ENCODE data around the gene STEEP1.
"Not testable (repeated sequence)": the region's sequence is repeated elsewhere in the genome, so short reads cannot be mapped to it uniquely, and the experiment has no call there.

STEEP1 gene

DNA sequence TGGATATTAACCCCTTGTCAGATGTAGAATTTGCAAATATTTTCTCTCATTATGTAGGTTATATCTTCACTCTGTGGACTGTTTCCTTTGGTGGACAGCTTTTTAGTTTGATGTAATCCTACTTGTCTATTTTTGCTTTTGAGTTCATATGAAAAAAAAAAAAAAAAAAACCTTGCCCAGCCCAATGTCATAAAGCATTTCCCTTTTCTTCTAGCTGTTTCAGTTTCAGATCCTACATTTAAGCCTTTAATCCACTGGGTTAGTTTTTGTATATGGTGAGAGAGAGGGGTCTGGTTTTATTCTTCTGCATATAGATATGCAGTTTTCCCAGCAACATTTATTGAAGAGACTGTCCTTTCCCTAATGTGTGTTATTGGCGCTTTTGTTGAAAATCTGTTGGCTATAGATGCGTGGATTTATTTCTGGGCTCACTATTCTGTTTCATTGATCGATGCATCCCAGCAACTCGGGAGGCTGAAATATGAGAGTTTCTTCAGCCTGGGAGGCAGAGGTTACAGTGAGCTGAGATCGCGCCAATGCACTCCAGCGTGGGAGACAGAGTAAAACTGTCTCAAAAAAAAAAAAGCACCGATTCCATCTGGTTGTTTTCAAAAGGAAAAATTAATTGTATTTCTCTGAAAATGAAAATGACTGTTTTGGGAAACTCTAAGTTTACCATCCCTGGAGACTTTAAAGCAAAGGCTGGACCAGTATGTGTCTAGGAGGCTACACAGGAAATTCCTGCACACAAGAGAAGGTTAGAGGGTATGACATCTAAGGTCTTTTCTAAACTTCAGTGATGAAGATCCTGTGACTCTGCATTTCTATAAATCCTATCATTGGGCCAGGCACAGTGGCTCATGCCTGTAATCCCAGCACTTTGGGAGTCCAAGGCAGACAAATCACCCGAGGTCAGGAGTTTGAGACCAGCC, 35.6 kb downstream of the STEEP1 start:
- DNase-seq: no peak

GRCh38 chrX:119523664-119524184, 41.5 kb downstream of the STEEP1 start:
- DNase-seq: no peak

DNA sequence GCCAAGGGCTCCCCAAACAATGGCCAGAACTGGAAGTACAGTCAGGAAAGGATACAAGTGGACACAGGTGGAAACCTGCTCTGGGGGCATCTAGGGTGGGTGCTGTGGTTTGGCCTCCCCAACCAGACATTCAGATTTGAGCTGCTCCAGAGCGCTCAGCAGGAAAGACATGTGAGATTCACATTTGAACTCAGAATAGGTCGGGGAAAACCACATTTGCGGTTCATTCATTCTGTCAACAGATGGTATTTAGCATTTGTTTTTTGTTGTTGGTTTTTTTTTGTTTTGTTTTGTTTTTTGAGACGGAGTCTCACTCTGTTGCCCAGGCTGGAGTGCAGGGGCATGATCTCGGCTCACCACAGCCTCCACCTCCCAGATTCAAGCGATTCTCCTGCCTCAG, 44.0 kb downstream of the STEEP1 start:
- no peak for DNase-seq

- DNase-seq: no peak
Measured at GRCh38 chrX:119518371-119518770, 46.8 kb downstream of the STEEP1 start.

DNA sequence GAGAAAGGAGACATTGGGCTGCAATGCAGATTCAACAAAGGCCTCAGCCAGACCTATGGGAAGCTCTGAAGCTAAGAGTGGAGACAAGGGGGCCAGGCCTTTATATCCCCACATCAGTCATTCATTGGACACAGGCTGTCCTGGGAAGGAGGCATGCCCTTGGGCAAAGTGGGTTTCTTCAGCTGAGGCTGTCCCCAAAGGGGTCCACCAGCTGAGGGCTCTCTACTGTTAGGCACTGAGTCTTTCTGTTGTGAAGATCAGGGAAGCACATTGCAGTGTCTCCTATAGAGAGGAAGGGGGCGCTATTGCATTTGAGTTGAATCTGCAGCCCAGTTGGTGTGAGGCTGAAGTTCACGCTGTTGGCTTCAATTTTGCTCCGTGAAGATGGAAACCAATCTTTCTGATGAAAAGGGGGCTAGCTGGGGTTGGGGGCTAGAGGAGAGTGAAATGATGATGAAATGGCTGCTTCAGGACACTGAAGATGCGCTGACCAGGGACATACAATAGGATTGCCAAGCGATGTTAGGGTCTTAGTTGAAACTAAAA, 49.0 kb downstream of the STEEP1 start:
- DNase-seq: peak in 2 of 4 experiments; percentile 0 to 1

GRCh38 chrX:119512146-119512800, 52.9 kb downstream of the STEEP1 start:
- DNase-seq: no peak

- DNase-seq: no peak
Measured at GRCh38 chrX:119507206-119507605, 58.0 kb downstream of the STEEP1 start.

GRCh38 chrX:119505945-119506344, 59.3 kb downstream of the STEEP1 start:
- no peak for DNase-seq

DNA sequence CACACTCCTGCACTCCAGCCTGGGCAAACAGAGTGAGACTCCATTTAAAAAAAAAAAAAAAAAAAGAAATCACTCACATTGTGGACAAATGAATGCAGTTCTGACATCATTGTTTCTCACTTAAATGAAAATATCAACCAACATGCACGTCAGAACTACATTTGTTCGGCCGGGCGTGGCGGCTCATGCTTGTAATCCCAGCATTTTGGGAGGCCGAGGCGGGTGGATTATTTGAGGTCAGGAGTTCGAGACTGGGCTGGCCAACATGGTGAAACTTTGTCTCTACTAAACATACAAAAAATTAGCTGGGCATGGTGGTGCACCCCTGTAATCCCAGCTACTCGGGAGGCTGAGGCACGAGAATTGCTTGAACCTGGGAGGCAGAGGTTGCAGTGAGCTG, 60.1 kb downstream of the STEEP1 start:
- DNase-seq: not testable (repeated sequence)

GRCh38 chrX:119503484-119503861, 61.7 kb downstream of the STEEP1 start:
- no peak for DNase-seq

DNA sequence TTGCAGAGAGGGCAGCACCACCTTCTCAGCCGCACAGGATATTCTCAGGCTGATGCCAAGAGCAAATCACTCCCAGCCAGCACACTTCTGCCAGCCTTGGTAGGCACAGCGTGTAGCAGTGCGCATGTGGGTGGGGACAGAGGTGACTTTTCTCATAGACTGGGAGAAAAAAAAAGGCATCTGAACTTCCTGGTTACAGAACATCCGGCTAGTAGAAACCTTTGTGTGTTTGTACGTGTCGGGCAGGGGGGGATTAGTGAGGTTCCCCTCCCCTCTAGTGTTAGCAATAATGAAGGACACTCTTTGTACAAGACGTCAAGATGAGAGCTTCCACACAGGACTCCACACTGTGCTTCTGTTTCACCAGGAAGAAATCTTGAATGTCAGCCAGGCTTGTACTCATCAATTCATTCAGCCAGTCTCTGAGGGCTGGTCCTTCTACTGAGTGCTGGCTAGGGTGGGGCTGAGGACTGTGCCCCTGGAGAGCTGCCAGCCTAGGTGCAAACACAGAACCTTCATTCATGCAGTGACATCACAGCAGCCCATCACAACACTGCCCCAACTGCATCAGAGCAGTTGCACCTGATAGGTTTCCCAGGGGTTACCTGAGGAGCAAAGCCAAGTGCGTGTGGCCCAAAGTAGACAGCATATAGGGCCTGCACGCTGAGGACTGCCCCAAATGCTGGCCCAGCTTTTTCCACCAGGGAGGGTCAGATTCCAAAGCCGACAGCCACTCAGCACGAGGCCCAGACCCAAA, 62.3 kb downstream of the STEEP1 start:
- DNase-seq: peak in 1 of 4 experiments; percentile 1

GRCh38 chrX:119501511-119502148, 63.6 kb downstream of the STEEP1 start:
- DNase-seq: no peak

GRCh38 chrX:119500061-119500800, 65.0 kb downstream of the STEEP1 start:
- no peak for DNase-seq

DNA sequence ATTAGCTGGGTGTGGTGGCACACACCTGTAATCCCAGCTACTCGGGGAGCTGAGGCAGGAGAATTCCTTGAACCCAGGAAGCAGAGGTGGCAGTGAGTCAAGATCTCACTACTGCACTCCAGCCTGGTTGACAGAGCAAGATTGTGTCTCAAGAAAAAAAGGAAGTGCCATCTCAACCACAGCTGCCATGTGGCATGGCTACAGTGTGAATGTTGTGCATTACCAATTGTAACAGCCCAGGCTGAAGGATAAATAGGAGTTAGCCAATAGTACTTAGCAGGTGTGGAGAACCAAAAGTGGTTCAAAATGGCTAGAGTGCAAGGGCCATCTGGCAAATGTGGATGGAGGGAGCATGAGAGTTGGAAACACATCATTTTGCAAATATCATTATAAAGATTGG, 68.0 kb downstream of the STEEP1 start:
- DNase-seq: no peak

DNA sequence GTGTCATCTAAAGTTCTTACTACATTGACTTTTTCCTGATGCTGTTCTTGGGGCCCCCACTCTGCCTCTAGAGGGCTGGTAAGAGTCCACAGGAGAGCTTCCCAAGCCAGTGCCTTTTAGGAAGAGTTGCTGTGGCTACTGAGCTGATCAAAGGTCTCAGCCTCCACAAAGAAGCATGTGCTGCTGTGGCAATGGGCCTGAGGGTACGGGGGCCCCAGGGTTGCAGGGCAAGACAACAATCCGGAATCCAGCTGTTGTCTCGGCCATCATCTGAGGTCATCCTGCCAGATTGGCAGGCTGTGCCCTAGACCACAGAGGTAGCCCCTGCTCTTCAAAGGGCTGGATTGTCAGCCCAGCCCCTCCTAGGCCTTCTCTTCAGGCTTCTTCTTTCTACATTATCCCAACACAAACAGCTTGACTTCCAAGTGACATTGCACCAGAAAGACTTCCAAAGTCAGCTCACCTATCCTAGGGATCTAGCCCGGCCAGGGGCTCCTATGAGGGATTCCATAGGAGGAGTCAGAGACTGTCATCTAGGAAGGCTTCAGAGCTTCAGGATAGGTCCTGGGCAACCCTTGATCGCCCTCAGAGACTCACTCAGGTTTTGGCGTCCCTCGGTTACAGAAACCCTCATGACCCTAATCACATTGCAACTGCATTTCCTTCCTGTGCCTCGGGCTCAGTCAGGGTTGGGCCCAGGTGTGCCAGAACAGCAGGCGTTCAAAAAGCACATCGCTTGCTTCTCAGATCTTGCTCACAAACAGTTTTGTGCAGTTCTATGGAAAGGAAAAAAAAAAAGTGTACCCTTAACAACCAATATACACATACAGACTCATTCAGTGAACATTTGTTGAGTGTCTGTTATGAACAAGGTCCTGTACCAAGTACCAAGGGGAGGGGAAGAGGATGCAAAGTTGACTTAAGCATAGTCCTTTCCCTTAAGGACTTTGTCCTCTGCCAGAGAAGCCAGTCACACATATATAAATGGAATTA, 69.2 kb downstream of the STEEP1 start:
- peak in 1 of 4 experiments; percentile 0 for DNase-seq

DNA sequence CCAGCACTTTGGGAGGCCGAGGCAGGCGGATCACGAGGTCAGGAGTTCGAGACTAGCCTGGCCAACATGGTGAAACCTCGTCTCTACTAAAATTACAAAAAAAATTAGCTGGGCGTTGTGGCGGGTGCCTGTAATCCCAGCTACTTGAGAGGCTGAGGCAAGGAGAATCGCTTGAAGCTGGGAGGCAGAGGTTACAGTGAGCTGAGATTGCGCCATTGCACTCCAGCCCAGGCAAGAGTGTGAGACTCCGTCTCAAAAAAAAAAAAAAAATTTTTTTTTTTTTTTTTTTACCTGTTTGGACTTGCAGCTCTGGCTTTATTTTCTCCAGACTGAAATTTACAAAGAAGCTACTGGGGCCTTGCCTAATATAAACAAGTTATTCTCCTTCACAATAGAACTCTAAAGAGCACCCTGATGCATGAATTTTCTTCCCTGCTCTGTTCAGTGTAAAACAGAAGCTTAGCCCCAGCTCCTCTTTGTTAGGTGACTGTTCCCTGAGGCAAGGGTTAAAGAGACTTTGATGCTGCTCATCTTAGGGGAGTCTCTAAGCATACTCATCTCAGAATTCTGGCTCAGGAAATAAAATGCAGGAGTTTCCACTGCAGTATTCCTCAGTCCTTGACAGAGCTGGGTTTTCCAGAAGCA, 71.2 kb downstream of the STEEP1 start:
- not testable (repeated sequence) for DNase-seq

DNA sequence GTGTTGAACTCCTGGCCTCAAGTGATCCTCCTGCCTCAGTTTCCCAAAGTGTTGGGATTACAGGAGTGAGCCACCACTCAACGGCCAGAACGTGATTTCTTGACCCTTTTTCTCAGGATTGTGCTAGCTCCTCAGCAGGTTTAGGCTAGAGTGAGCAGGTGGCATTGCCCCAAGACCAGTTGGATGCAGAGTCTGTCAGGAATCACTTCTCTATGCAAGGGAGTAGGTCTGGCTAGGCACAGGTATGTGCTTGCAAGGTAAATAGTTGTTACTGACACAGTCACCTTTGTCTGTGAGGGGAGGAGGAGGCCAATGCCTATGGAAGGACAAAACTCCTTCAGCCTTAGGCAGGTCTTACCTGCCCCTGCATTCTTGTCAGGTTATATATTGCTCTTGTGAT, 72.7 kb downstream of the STEEP1 start:
- no peak for DNase-seq

DNA sequence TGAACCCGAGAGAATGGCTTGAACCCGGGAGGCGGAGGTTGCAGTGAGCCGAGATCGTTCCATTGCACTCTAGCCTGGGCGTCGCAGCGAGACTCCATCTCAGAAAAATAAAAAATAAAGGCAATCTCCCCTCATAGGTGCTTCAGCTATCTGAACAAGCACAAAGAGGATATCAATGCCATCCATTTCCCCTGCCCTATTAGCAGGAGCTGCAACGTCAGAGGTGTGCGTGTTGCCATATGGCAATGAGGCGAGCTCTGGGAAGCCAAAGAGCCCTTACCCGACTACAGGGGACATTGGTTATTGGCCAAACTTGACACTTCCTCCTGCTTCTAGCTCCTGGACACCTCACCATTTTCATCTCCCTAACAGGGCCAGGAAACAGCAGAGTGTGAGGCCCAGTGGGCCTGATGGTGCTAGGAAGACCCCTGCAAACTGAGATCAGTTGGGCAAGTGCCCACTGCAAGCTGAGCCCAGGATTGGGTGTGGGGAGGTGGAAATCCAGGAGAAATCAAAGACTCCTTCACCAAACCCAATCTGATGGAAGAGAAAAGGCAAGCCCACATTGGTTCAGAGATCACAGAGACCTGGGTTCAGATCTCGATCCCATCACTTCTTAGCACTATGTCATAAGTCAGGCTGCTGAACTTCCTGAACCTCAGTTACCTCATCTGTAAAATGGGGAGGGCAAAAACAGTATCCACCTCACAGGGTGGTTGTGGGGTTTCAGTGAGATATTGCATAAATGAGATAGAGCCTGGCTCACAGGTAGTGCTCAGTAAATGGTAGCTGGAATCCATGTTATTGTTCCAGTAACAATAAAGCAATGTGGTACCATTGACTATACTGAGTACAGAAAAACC, 75.8 kb downstream of the STEEP1 start:
- no peak for DNase-seq

DNA sequence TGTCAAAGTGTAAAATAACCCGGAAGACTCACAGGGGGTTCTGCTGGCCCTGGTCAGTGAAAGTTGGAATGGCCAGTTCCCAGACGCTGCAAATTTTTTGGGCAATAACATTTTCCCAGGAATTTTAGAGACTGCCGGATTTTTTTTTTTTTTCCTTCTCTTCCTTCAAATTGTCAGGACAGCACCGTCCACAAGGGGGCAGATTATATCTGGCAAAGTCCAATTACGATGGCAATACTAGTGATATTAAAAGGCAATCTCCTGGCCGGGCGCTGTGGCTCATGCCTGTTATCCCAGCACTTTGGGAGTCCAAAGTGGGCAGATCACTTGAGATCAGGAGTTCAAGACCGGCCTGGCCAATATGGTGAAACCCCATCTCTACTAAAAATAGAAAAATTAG, 76.5 kb downstream of the STEEP1 start:
- peak in 3 of 4 experiments; percentile 0 to 3 (median 1) for DNase-seq

Measured in activated CD4-positive, CD25-positive, alpha-beta regulatory T cell (primary cell).